Measurements from ENCODE around the gene OR2AT4. TPM values are rescaled to one million over a fixed set of nuclear protein-coding genes. Genes with fewer than 3 reads are reported as not detected.
"Not testable (repeated sequence)": the region's sequence is repeated elsewhere in the genome, so short reads cannot be mapped to it uniquely, and the experiment has no call there.

The OR2AT4 gene
- polyA plus RNA-seq, 5 donors, result 0.03 to 0.09 (median 0.04) TPM

GRCh38 chr11:75068559-75068958, 28.1 kb downstream of the OR2AT4 start:
- no peak for DNase-seq

- DNase-seq, result no peak
Measured at GRCh38 chr11:75066061-75066460, 30.6 kb downstream of the OR2AT4 start.

- DNase-seq, result no peak
Measured at GRCh38 chr11:75063741-75064314, 32.8 kb downstream of the OR2AT4 start.

GRCh38 chr11:75059299-75059698, 37.4 kb downstream of the OR2AT4 start:
- DNase-seq, result no peak

GRCh38 chr11:75056814-75057213, 39.9 kb downstream of the OR2AT4 start:
- no peak for DNase-seq

GRCh38 chr11:75055511-75055910, 41.2 kb downstream of the OR2AT4 start:
- DNase-seq, result no peak

- DNase-seq, result no peak
Measured at GRCh38 chr11:75052457-75052856, 44.2 kb downstream of the OR2AT4 start.

- DNase-seq, result no peak
Measured at GRCh38 chr11:75051043-75051442, 45.6 kb downstream of the OR2AT4 start.

GRCh38 chr11:75050516-75050915, 46.2 kb downstream of the OR2AT4 start:
- DNase-seq, result no peak

GRCh38 chr11:75049501-75050266, 47.0 kb downstream of the OR2AT4 start:
- DNase-seq, result not testable (repeated sequence)

GRCh38 chr11:75047191-75047590, 49.5 kb downstream of the OR2AT4 start:
- no peak for DNase-seq

GRCh38 chr11:75046668-75047067, 50.0 kb downstream of the OR2AT4 start:
- not testable (repeated sequence) for DNase-seq

- not testable (repeated sequence) for DNase-seq
Measured at GRCh38 chr11:75044381-75045170, 52.1 kb downstream of the OR2AT4 start.

- not testable (repeated sequence) for DNase-seq
Measured at GRCh38 chr11:75041821-75042220, 54.9 kb downstream of the OR2AT4 start.

GRCh38 chr11:75041263-75041662, 55.4 kb downstream of the OR2AT4 start:
- no peak for DNase-seq

GRCh38 chr11:75040167-75040770, 56.4 kb downstream of the OR2AT4 start:
- DNase-seq, result no peak

- DNase-seq, result no peak
Measured at GRCh38 chr11:75035911-75036565, 60.6 kb downstream of the OR2AT4 start.

- no peak for DNase-seq
Measured at GRCh38 chr11:75035256-75035655, 61.4 kb downstream of the OR2AT4 start.

- DNase-seq, result no peak
Measured at GRCh38 chr11:75033916-75034315, 62.8 kb downstream of the OR2AT4 start.

GRCh38 chr11:75032550-75032935, 64.1 kb downstream of the OR2AT4 start:
- DNase-seq, result no peak

GRCh38 chr11:75031771-75032549, 64.7 kb downstream of the OR2AT4 start:
- peak in 1 of 2 donors; percentile 26 for DNase-seq
